Measurements from ENCODE around the gene MCM10. TPM values are rescaled to one million over a fixed set of nuclear protein-coding genes. Genes with fewer than 3 reads are reported as not detected.

The MCM10 gene
- total RNA-seq, 1 donor from 2014 or later, result 0.98 TPM

GRCh38 chr10:13225601-13226000 lies 64.2 kb downstream of the MCM10 start:
- intact Hi-C loops (cut with DNase I), result no loop called here
- no peaks in the 10 kb centered on the region for H3K4me1 ChIP-seq
- no peak overlapping the region for H3K27ac ChIP-seq
- TF ChIP-seq POLR2A (IDR thresholded peaks at IDR 0.05), result no peak
- no peak for TF ChIP-seq POLR2AphosphoS5 (IDR thresholded peaks at IDR 0.05; ENCODE audit: insufficient read depth in 1 of 2, low read depth in 1 of 2)
- TF ChIP-seq CTCF (IDR thresholded peaks at IDR 0.05), result no peak
- H3K27me3 ChIP-seq, result no peaks in the 10 kb centered on the region
- no peaks in the 10 kb centered on the region for H3K36me3 ChIP-seq
- no peak overlapping the region for H3K4me3 ChIP-seq
- DNase-seq (ENCODE audit: extremely low spot score in 2 of 2), result no peak
- H3K9me3 ChIP-seq, result no peaks in the 10 kb centered on the region

- no peak for TF ChIP-seq POLR2A (IDR thresholded peaks at IDR 0.05)
- no peak for TF ChIP-seq POLR2AphosphoS5 (IDR thresholded peaks at IDR 0.05; ENCODE audit: insufficient read depth in 1 of 2, low read depth in 1 of 2)
- no peak for TF ChIP-seq CTCF (IDR thresholded peaks at IDR 0.05)
- intact Hi-C loops (cut with DNase I), result no loop called here
- DNase-seq (ENCODE audit: extremely low spot score in 2 of 2), result no peak
- Histone ChIP-seq H3K36me3 (no peaks in the 10 kb centered on the region), H3K27ac (no peak overlapping the region), H3K4me1 (no peaks in the 10 kb centered on the region), H3K27me3 (no peaks in the 10 kb centered on the region), H3K9me3 (no peaks in the 10 kb centered on the region), H3K4me3 (no peak overlapping the region)
Observed at GRCh38 chr10:13227031-13227430, 65.7 kb downstream of the MCM10 start.

GRCh38 chr10:13231190-13231589 lies 69.8 kb downstream of the MCM10 start:
- Histone ChIP-seq H3K36me3 (no peaks in the 10 kb centered on the region), H3K27me3 (no peaks in the 10 kb centered on the region), H3K27ac (no peak overlapping the region), H3K9me3 (no peaks in the 10 kb centered on the region), H3K4me1 (no peaks in the 10 kb centered on the region), H3K4me3 (no peak overlapping the region)
- intact Hi-C loops (cut with DNase I), result no loop called here
- TF ChIP-seq POLR2A (IDR thresholded peaks at IDR 0.05) (no peak), POLR2AphosphoS5 (IDR thresholded peaks at IDR 0.05; ENCODE audit: insufficient read depth in 1 of 2, low read depth in 1 of 2) (no peak)
- no peak for DNase-seq (ENCODE audit: extremely low spot score in 2 of 2)

GRCh38 chr10:13231808-13232207 lies 70.5 kb downstream of the MCM10 start:
- no peaks in the 10 kb centered on the region for H3K36me3 ChIP-seq
- H3K27ac ChIP-seq, result no peak overlapping the region
- intact Hi-C loops (cut with DNase I), result no loop called here
- DNase-seq (ENCODE audit: extremely low spot score in 2 of 2), result no peak
- no peaks in the 10 kb centered on the region for H3K27me3 ChIP-seq
- TF ChIP-seq POLR2A (IDR thresholded peaks at IDR 0.05), result no peak
- TF ChIP-seq CTCF (IDR thresholded peaks at IDR 0.05), result no peak
- no peak for TF ChIP-seq POLR2AphosphoS5 (IDR thresholded peaks at IDR 0.05; ENCODE audit: insufficient read depth in 1 of 2, low read depth in 1 of 2)
- H3K9me3 ChIP-seq, result no peaks in the 10 kb centered on the region
- H3K4me3 ChIP-seq, result no peak overlapping the region
- H3K4me1 ChIP-seq, result no peaks in the 10 kb centered on the region

GRCh38 chr10:13233358-13233757 lies 72.0 kb downstream of the MCM10 start:
- no peaks in the 10 kb centered on the region for H3K36me3 ChIP-seq
- no peak overlapping the region for H3K27ac ChIP-seq
- H3K27me3 ChIP-seq, result no peaks in the 10 kb centered on the region
- DNase-seq (ENCODE audit: extremely low spot score in 2 of 2), result no peak
- no peaks in the 10 kb centered on the region for H3K4me1 ChIP-seq
- H3K4me3 ChIP-seq, result no peak overlapping the region
- TF ChIP-seq POLR2AphosphoS5 (IDR thresholded peaks at IDR 0.05; ENCODE audit: insufficient read depth in 1 of 2, low read depth in 1 of 2), result no peak
- no peak for TF ChIP-seq CTCF (IDR thresholded peaks at IDR 0.05)
- no peak for TF ChIP-seq POLR2A (IDR thresholded peaks at IDR 0.05)
- intact Hi-C loops (cut with DNase I), result no loop called here
- no peaks in the 10 kb centered on the region for H3K9me3 ChIP-seq

Measured in vagina (tissue), 2 donors.